Neural cell (in vitro differentiated cells): ENCODE results near the gene AKR7A3. TPM values are rescaled to one million over a fixed set of nuclear protein-coding genes. Genes with fewer than 3 reads are reported as not detected.

Experiments
- H2AFZ ChIP-seq: fragments of 200-600, 300-800 bp; sonication (generic), shearing (Covaris generic); 2 replicates; pipeline ENCODE4 v1.6.0; 2014; ENCODE audit warnings: low read depth, mild to moderate bottlenecking, antibody characterized with exemption, low read length, moderate library complexity
- H3F3A ChIP-seq: fragments of 200-600 bp; shearing (Covaris generic); 2 replicates; pipeline ENCODE4 v1.6.1; 2016; ENCODE audit warnings: mild to moderate bottlenecking, moderate library complexity, mixed read lengths, antibody characterized with exemption, low read length; ENCODE audit not compliant: insufficient read depth, poor library complexity, severe bottlenecking
- H3K27ac ChIP-seq: fragments of 200-600, 300-800 bp; sonication (generic), shearing (Covaris generic); 2 replicates; pipeline ENCODE4 v1.5.1; 2014; ENCODE audit warnings: mild to moderate bottlenecking, low read length, moderate library complexity
- H3K27me3 ChIP-seq: fragments of 300-800, 200-600 bp; sonication (generic), shearing (Covaris generic); 2 replicates; pipeline ENCODE4 v1.6.0; 2014; ENCODE audit warnings: mild to moderate bottlenecking, low read depth, low read length, moderate library complexity; ENCODE audit not compliant: insufficient read depth
- H3K36me3 ChIP-seq: fragments of 300-800, 200-600 bp; sonication (generic), shearing (Covaris generic); 2 replicates; pipeline ENCODE4 v1.5.1; 2014; ENCODE audit warnings: mild to moderate bottlenecking, antibody characterized with exemption, low read length, moderate library complexity; ENCODE audit not compliant: insufficient read depth
- H3K4me2 ChIP-seq: fragments of 300-800, 200-600 bp; sonication (generic), shearing (Covaris generic); 2 replicates; pipeline ENCODE4 v1.6.0; 2014; ENCODE audit warnings: mild to moderate bottlenecking, low read length
- H3K4me3 ChIP-seq: fragments of 300-800, 200-600 bp; sonication (generic), shearing (Covaris generic); 2 replicates; pipeline ENCODE4 v1.5.1; 2014; ENCODE audit warnings: mild to moderate bottlenecking, low read length, moderate library complexity
- H3K79me2 ChIP-seq: fragments of 200-600 bp; shearing (Covaris generic); replicated peaks from 2 replicates; pipeline ENCODE4 v1.6.0; 2014; ENCODE audit warnings: mild to moderate bottlenecking, low read length, moderate library complexity; ENCODE audit not compliant: insufficient read depth
- H3K9ac ChIP-seq: fragments of 300-800, 200-600 bp; sonication (generic), shearing (Covaris generic); 2 replicates; pipeline ENCODE4 v1.6.1; 2016; ENCODE audit warnings: mild to moderate bottlenecking, low read length, mixed read lengths
- H3K9me2 ChIP-seq: fragments of 200-600 bp; shearing (Covaris generic); 2 replicates; pipeline ENCODE4 v1.6.1; 2016; ENCODE audit warnings: mild to moderate bottlenecking, low read length, mixed read lengths; ENCODE audit not compliant: insufficient read depth
- H3K9me3 ChIP-seq: fragments of 200-600, 300-800 bp; sonication (generic), shearing (Covaris generic); 2 replicates; pipeline ENCODE4 v1.6.1; 2016; ENCODE audit warnings: mild to moderate bottlenecking, mixed run types, low read length, moderate library complexity, mixed read lengths
- H4K20me1 ChIP-seq: fragments of 200-600 bp; shearing (Covaris generic); 2 replicates; pipeline ENCODE4 v1.6.1; 2016; ENCODE audit warnings: mild to moderate bottlenecking, mixed run types; ENCODE audit not compliant: insufficient read depth
- EP300 ChIP-seq: fragments of 450-650 bp; conservative IDR thresholded peaks from 2 replicates; pipeline ENCODE4 v1.6.1; 2014; ENCODE audit warnings: antibody characterized with exemption, mild to moderate bottlenecking, moderate library complexity; ENCODE audit not compliant: poor library complexity, severe bottlenecking
- EZH2 ChIP-seq: fragments of 200-600, 300-800 bp; shearing (Covaris generic), sonication (generic); IDR thresholded peaks from 2 replicates; pipeline ENCODE4 v1.6.1; 2014; ENCODE audit warnings: antibody characterized with exemption, low read length, borderline replicate concordance, mild to moderate bottlenecking; ENCODE audit not compliant: insufficient read depth, poor library complexity, severe bottlenecking
- MXI1 ChIP-seq: fragments of 450-650 bp; conservative IDR thresholded peaks from 2 replicates; pipeline ENCODE4 v1.6.1; 2014; ENCODE audit warnings: antibody characterized with exemption, mild to moderate bottlenecking; ENCODE audit not compliant: poor library complexity, severe bottlenecking
- POLR2AphosphoS5 ChIP-seq: IDR thresholded peaks from 2 replicates; pipeline ENCODE4 v1.6.1; 2012
- RAD21 ChIP-seq: fragments of 450-650 bp; conservative IDR thresholded peaks from 2 replicates; pipeline ENCODE4 v1.6.1; 2014; ENCODE audit warnings: antibody characterized with exemption, mild to moderate bottlenecking, moderate library complexity
- SMC3 ChIP-seq: fragments of 450-650 bp; conservative IDR thresholded peaks from 2 replicates; pipeline ENCODE4 v1.6.1; 2014; ENCODE audit warnings: antibody characterized with exemption, mild to moderate bottlenecking, moderate library complexity; ENCODE audit not compliant: poor library complexity
- TAF1 ChIP-seq: IDR thresholded peaks from 2 replicates; pipeline ENCODE4 v1.6.1; 2012; ENCODE audit warnings: low read depth
- polyA plus RNA-seq: library from polyadenylated mRNA; depleted of rRNA; stranded (reverse); fragments of >200 nt; gene quantifications from 2 replicates; pipeline ENCODE4 v1.2.3, GENCODE V29; 2014
- TF ChIP-seq, protein P1 (sequence below): fragments of 450-650 bp; IDR thresholded peaks from 2 replicates; pipeline ENCODE4 v1.5.1; 2014; ENCODE audit warnings: antibody characterized with exemption, mild to moderate bottlenecking, moderate library complexity; ENCODE audit not compliant: poor library complexity, severe bottlenecking
- TF ChIP-seq, protein P2 (sequence below): IDR thresholded peaks from 2 replicates; pipeline ENCODE4 v1.6.1; 2012; ENCODE audit warnings: borderline replicate concordance

The AKR7A3 gene
- polyA plus RNA-seq, 1 donor from 2014 or later: 2.9 TPM

DNA sequence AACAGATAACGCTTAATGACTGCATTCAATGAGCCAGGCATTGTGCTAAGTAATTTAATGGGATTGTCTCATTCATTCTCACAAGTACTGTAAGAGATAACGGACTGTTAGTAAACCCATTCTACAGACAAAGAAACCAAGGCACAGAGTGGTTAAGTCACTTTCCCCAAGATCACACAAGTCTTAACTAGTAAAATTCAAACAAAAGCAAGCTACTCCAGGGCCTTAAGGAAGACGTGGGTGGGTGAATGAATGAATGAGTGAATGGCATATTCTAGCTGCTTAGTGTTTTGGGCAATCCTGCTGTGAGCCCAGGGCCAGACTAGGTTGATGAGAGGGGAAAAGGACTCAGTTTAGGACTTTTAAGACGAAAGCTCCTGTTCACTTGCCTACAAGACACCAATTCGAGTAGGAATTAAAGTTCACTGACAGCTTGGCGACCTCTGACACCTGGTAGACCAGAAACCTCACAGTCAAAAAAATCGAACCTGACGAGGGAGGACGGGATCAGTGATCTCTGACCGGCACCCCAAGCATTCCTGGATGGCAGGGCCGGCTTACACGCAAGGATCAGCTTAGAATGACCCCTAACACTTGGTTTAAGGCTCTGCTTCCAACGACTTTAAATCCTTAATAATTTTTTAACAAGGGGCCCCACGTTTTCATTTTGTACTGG lies 37.8 kb downstream of the AKR7A3 start:
- Histone ChIP-seq H3K4me3 (peak overlapping the region; percentile 93), H3K27ac (peak overlapping the region; percentile 98), H3K36me3 (no peaks in the 10 kb centered on the region), H3K79me2 (peaks cover 36% of the 10 kb centered on the region), H3K9me3 (no peaks in the 10 kb centered on the region), H2AFZ (peak overlapping the region; percentile 80), H3K27me3 (no peaks in the 10 kb centered on the region), H4K20me1 (no peaks in the 10 kb centered on the region), H3F3A (no peaks in the 10 kb centered on the region), H3K4me2 (peak overlapping the region; percentile 88), H3K9ac (peak overlapping the region; percentile 93), H3K9me2 (no peaks in the 10 kb centered on the region)
- TF ChIP-seq EP300 (no peak), RAD21 (no peak), MXI1 (no peak), SMC3 (no peak), POLR2AphosphoS5 (no peak), EZH2 (no peak), TAF1 (no peak)
- TF ChIP-seq, protein P1, sequence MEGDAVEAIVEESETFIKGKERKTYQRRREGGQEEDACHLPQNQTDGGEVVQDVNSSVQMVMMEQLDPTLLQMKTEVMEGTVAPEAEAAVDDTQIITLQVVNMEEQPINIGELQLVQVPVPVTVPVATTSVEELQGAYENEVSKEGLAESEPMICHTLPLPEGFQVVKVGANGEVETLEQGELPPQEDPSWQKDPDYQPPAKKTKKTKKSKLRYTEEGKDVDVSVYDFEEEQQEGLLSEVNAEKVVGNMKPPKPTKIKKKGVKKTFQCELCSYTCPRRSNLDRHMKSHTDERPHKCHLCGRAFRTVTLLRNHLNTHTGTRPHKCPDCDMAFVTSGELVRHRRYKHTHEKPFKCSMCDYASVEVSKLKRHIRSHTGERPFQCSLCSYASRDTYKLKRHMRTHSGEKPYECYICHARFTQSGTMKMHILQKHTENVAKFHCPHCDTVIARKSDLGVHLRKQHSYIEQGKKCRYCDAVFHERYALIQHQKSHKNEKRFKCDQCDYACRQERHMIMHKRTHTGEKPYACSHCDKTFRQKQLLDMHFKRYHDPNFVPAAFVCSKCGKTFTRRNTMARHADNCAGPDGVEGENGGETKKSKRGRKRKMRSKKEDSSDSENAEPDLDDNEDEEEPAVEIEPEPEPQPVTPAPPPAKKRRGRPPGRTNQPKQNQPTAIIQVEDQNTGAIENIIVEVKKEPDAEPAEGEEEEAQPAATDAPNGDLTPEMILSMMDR: no peak
- TF ChIP-seq, protein P2, sequence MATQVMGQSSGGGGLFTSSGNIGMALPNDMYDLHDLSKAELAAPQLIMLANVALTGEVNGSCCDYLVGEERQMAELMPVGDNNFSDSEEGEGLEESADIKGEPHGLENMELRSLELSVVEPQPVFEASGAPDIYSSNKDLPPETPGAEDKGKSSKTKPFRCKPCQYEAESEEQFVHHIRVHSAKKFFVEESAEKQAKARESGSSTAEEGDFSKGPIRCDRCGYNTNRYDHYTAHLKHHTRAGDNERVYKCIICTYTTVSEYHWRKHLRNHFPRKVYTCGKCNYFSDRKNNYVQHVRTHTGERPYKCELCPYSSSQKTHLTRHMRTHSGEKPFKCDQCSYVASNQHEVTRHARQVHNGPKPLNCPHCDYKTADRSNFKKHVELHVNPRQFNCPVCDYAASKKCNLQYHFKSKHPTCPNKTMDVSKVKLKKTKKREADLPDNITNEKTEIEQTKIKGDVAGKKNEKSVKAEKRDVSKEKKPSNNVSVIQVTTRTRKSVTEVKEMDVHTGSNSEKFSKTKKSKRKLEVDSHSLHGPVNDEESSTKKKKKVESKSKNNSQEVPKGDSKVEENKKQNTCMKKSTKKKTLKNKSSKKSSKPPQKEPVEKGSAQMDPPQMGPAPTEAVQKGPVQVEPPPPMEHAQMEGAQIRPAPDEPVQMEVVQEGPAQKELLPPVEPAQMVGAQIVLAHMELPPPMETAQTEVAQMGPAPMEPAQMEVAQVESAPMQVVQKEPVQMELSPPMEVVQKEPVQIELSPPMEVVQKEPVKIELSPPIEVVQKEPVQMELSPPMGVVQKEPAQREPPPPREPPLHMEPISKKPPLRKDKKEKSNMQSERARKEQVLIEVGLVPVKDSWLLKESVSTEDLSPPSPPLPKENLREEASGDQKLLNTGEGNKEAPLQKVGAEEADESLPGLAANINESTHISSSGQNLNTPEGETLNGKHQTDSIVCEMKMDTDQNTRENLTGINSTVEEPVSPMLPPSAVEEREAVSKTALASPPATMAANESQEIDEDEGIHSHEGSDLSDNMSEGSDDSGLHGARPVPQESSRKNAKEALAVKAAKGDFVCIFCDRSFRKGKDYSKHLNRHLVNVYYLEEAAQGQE: no peak

DNA sequence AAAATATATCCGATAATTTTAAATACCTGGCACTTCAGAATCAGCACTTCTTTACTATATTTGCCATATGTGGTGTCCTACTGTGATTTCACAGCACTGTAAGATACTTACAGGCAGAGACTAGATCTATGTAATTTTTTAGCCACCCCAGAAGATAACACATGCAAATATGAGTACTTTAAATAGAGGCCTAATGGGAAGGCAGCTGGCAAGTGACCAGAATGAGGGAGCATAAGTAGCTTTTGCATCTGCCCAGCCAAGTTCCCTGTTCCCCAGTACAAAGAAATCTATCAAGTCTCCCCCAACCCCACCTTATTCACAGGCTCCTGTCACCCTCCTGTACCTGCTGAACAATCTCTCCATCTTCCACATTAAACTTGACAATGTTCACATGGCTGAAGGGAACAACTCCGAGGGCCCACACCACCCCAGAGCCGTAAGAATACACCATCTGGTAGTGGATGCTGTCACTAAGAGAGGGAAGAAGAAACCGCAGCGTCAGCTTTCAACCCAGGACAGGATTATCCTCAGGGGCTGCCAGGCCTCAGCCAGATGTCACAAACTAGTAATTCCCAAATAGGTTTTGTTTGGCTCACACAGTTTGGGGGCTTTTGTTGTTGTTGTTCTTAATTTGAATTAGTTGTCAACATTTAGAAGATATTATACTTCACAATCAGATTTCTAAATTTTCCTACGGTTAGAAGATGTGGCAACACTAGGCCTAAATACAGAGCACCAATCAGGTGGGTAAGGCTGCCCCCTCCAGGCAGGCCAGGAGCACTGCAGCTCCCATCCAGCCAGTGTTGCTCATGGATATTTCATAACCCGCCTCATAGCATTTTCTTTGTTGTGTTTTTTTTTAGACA lies 47.7 kb downstream of the AKR7A3 start:
- TF ChIP-seq SMC3: peak; percentile 68
- TF ChIP-seq TAF1: no peak
- TF ChIP-seq EZH2: no peak
- TF ChIP-seq RAD21: peak; percentile 76
- TF ChIP-seq, protein P2: no peak
- TF ChIP-seq MXI1: no peak
- TF ChIP-seq POLR2AphosphoS5: no peak
- TF ChIP-seq EP300: no peak
- TF ChIP-seq, protein P1: peak; percentile 84
- H3K9ac ChIP-seq: no peak overlapping the region

More for the DNA sequence above, 47.7 kb downstream of the AKR7A3 start:
- Histone ChIP-seq H2AFZ (no peak overlapping the region), H3K4me3 (no peak overlapping the region), H3K79me2 (no peaks in the 10 kb centered on the region), H3F3A (no peaks in the 10 kb centered on the region), H3K27ac (no peak overlapping the region), H4K20me1 (no peaks in the 10 kb centered on the region), H3K27me3 (no peaks in the 10 kb centered on the region), H3K9me3 (no peaks in the 10 kb centered on the region), H3K36me3 (no peaks in the 10 kb centered on the region), H3K4me2 (no peak overlapping the region), H3K9me2 (no peaks in the 10 kb centered on the region)
